ENCODE data around the gene USP19. TPM values are rescaled to one million over a fixed set of nuclear protein-coding genes. Genes with fewer than 3 reads are reported as not detected.
A peak's percentile ranks its signal among the peaks of the same experiment; 100 is the strongest.

USP19 gene
- total and polyA plus RNA-seq, 9 donors = 26.8 to 40.3 (median 34.3) TPM

- no peak overlapping the region for H3K4me3 ChIP-seq (ENCODE audit: low read length)
- H3K36me3 ChIP-seq (ENCODE audit: control insufficient read depth, insufficient read depth, low read length) = peaks cover 82% of the 10 kb centered on the region
- WGBS (ENCODE audit: insufficient coverage) = 81% methylated on average over 7 of the region's 7 CpGs
- H3K27ac ChIP-seq (ENCODE audit: low read length) = no peak overlapping the region
- peaks cover 18% of the 10 kb centered on the region for H3K4me1 ChIP-seq (ENCODE audit: control insufficient read depth, insufficient read depth, low read length)
- H3K9me3 ChIP-seq (replicated peaks; ENCODE audit: control insufficient read depth, low read depth, low read length) = no peaks in the 10 kb centered on the region
- H3K27me3 ChIP-seq (ENCODE audit: control insufficient read depth, insufficient read depth, low read length) = no peaks in the 10 kb centered on the region
- no peak for DNase-seq
Observed at GRCh38 chr3:49122451-49122850, 1.8 kb upstream of the USP19 start.

- Histone ChIP-seq H3K4me3 (ENCODE audit: low read length) (no peak overlapping the region), H3K36me3 (ENCODE audit: control insufficient read depth, insufficient read depth, low read length) (peaks cover 83% of the 10 kb centered on the region), H3K27me3 (ENCODE audit: control insufficient read depth, insufficient read depth, low read length) (no peaks in the 10 kb centered on the region), H3K4me1 (ENCODE audit: control insufficient read depth, insufficient read depth, low read length) (peaks cover 18% of the 10 kb centered on the region), H3K27ac (ENCODE audit: low read length) (no peak overlapping the region), H3K9me3 (replicated peaks; ENCODE audit: control insufficient read depth, low read depth, low read length) (no peaks in the 10 kb centered on the region)
- 89% methylated on average over 11 of the region's 12 CpGs for WGBS (ENCODE audit: insufficient coverage)
- no peak for DNase-seq
Observed at GRCh38 chr3:49122022-49122421, 1.4 kb upstream of the USP19 start.

- 59% methylated on average over 8 of the region's 17 CpGs for WGBS (ENCODE audit: insufficient coverage)
Observed at GRCh38 chr3:49121132-49121736, 611 bp upstream of the USP19 start.

GRCh38 chr3:49120096-49120437 is 556 bp downstream of the USP19 start:
- WGBS (ENCODE audit: insufficient coverage) = 0% methylated on average over 9 of the region's 9 CpGs
- H3K27ac ChIP-seq (ENCODE audit: low read length) = peak overlapping the region; percentile 88
- no peaks in the 10 kb centered on the region for H3K9me3 ChIP-seq (replicated peaks; ENCODE audit: control insufficient read depth, low read depth, low read length)
- H3K4me1 ChIP-seq (ENCODE audit: control insufficient read depth, insufficient read depth, low read length) = peaks cover 18% of the 10 kb centered on the region
- H3K36me3 ChIP-seq (ENCODE audit: control insufficient read depth, insufficient read depth, low read length) = peaks cover 84% of the 10 kb centered on the region
- no peak for DNase-seq
- H3K27me3 ChIP-seq (ENCODE audit: control insufficient read depth, insufficient read depth, low read length) = no peaks in the 10 kb centered on the region
- H3K4me3 ChIP-seq (ENCODE audit: low read length) = peak overlapping the region; percentile 74

More at GRCh38 chr3:49121132-49121736, 611 bp upstream of the USP19 start:
- Histone ChIP-seq H3K36me3 (ENCODE audit: control insufficient read depth, insufficient read depth, low read length) (peaks cover 84% of the 10 kb centered on the region), H3K4me3 (ENCODE audit: low read length) (peak overlapping the region; percentile 74), H3K4me1 (ENCODE audit: control insufficient read depth, insufficient read depth, low read length) (peaks cover 18% of the 10 kb centered on the region), H3K27me3 (ENCODE audit: control insufficient read depth, insufficient read depth, low read length) (no peaks in the 10 kb centered on the region), H3K9me3 (replicated peaks; ENCODE audit: control insufficient read depth, low read depth, low read length) (no peaks in the 10 kb centered on the region), H3K27ac (ENCODE audit: low read length) (peak overlapping the region; percentile 88)
- DNase-seq = no peak

- no CpG with 5 or more reads among the region's 3 CpGs for WGBS (ENCODE audit: insufficient coverage)
- Histone ChIP-seq H3K27ac (ENCODE audit: low read length) (no peak overlapping the region), H3K4me3 (ENCODE audit: low read length) (peak overlapping the region; percentile 74), H3K9me3 (replicated peaks; ENCODE audit: control insufficient read depth, low read depth, low read length) (no peaks in the 10 kb centered on the region), H3K36me3 (ENCODE audit: control insufficient read depth, insufficient read depth, low read length) (peaks cover 84% of the 10 kb centered on the region), H3K4me1 (ENCODE audit: control insufficient read depth, insufficient read depth, low read length) (peaks cover 18% of the 10 kb centered on the region), H3K27me3 (ENCODE audit: control insufficient read depth, insufficient read depth, low read length) (no peaks in the 10 kb centered on the region)
- DNase-seq = no peak
Observed at GRCh38 chr3:49119439-49119838, 1.2 kb downstream of the USP19 start.

GRCh38 chr3:49119036-49119435 is 1.6 kb downstream of the USP19 start:
- Histone ChIP-seq H3K4me3 (ENCODE audit: low read length) (no peak overlapping the region), H3K36me3 (ENCODE audit: control insufficient read depth, insufficient read depth, low read length) (peaks cover 84% of the 10 kb centered on the region), H3K27me3 (ENCODE audit: control insufficient read depth, insufficient read depth, low read length) (no peaks in the 10 kb centered on the region), H3K27ac (ENCODE audit: low read length) (no peak overlapping the region), H3K9me3 (replicated peaks; ENCODE audit: control insufficient read depth, low read depth, low read length) (no peaks in the 10 kb centered on the region), H3K4me1 (ENCODE audit: control insufficient read depth, insufficient read depth, low read length) (peaks cover 18% of the 10 kb centered on the region)
- WGBS (ENCODE audit: insufficient coverage) = 97% methylated on average over 8 of the region's 10 CpGs
- DNase-seq = no peak

GRCh38 chr3:49112262-49112661 is 8.4 kb downstream of the USP19 start:
- Histone ChIP-seq H3K27ac (ENCODE audit: low read length) (no peak overlapping the region), H3K4me1 (ENCODE audit: control insufficient read depth, insufficient read depth, low read length) (no peaks in the 10 kb centered on the region), H3K27me3 (ENCODE audit: control insufficient read depth, insufficient read depth, low read length) (no peaks in the 10 kb centered on the region), H3K4me3 (ENCODE audit: low read length) (no peak overlapping the region), H3K9me3 (replicated peaks; ENCODE audit: control insufficient read depth, low read depth, low read length) (no peaks in the 10 kb centered on the region), H3K36me3 (ENCODE audit: control insufficient read depth, insufficient read depth, low read length) (peaks cover 96% of the 10 kb centered on the region)
- 91% methylated on average over 13 of the region's 14 CpGs for WGBS (ENCODE audit: insufficient coverage)
- DNase-seq = no peak

- H3K4me1 ChIP-seq (ENCODE audit: control insufficient read depth, insufficient read depth, low read length) = no peaks in the 10 kb centered on the region
- peaks cover 92% of the 10 kb centered on the region for H3K36me3 ChIP-seq (ENCODE audit: control insufficient read depth, insufficient read depth, low read length)
- no peak for DNase-seq
- H3K27me3 ChIP-seq (ENCODE audit: control insufficient read depth, insufficient read depth, low read length) = no peaks in the 10 kb centered on the region
- no peaks in the 10 kb centered on the region for H3K9me3 ChIP-seq (replicated peaks; ENCODE audit: control insufficient read depth, low read depth, low read length)
- H3K4me3 ChIP-seq (ENCODE audit: low read length) = no peak overlapping the region
- no peak overlapping the region for H3K27ac ChIP-seq (ENCODE audit: low read length)
- 72% methylated on average over 6 of the region's 6 CpGs for WGBS (ENCODE audit: insufficient coverage)
Observed at GRCh38 chr3:49111347-49111746, 9.3 kb downstream of the USP19 start.

- H3K4me3 ChIP-seq (ENCODE audit: low read length) = no peak overlapping the region
- peaks cover under 1% of the 10 kb centered on the region for H3K4me1 ChIP-seq (ENCODE audit: control insufficient read depth, insufficient read depth, low read length)
- no peak overlapping the region for H3K27ac ChIP-seq (ENCODE audit: low read length)
- peaks cover 92% of the 10 kb centered on the region for H3K36me3 ChIP-seq (ENCODE audit: control insufficient read depth, insufficient read depth, low read length)
- 89% methylated on average over 8 of the region's 13 CpGs for WGBS (ENCODE audit: insufficient coverage)
- no peaks in the 10 kb centered on the region for H3K9me3 ChIP-seq (replicated peaks; ENCODE audit: control insufficient read depth, low read depth, low read length)
- H3K27me3 ChIP-seq (ENCODE audit: control insufficient read depth, insufficient read depth, low read length) = no peaks in the 10 kb centered on the region
- DNase-seq = no peak
Observed at GRCh38 chr3:49110780-49111179, 9.8 kb downstream of the USP19 start.

GRCh38 chr3:49108346-49108745 is 12.3 kb downstream of the USP19 start:
- H3K4me1 ChIP-seq (ENCODE audit: control insufficient read depth, insufficient read depth, low read length) = peaks cover 16% of the 10 kb centered on the region
- peaks cover 72% of the 10 kb centered on the region for H3K36me3 ChIP-seq (ENCODE audit: control insufficient read depth, insufficient read depth, low read length)
- no peaks in the 10 kb centered on the region for H3K9me3 ChIP-seq (replicated peaks; ENCODE audit: control insufficient read depth, low read depth, low read length)
- DNase-seq = no peak
- H3K4me3 ChIP-seq (ENCODE audit: low read length) = no peak overlapping the region
- H3K27ac ChIP-seq (ENCODE audit: low read length) = no peak overlapping the region
- no peaks in the 10 kb centered on the region for H3K27me3 ChIP-seq (ENCODE audit: control insufficient read depth, insufficient read depth, low read length)
- WGBS (ENCODE audit: insufficient coverage) = 85% methylated on average over 11 of the region's 14 CpGs
